Measurements from ENCODE around the gene LACC1.

The LACC1 gene

GRCh38 chr13:43848001-43848649 lies 31.6 kb upstream of the LACC1 start:
- H3K9me2 ChIP-seq (replicated peaks; ENCODE audit: insufficient read depth, low read length): no peaks in the 10 kb centered on the region
- no peak overlapping the region for H3K4me2 ChIP-seq (ENCODE audit: low read depth, low read length, poor library complexity, severe bottlenecking)
- H2AFZ ChIP-seq (ENCODE audit: low read depth, low read length, severe bottlenecking): no peak overlapping the region
- H3K79me2 ChIP-seq (ENCODE audit: insufficient read depth, low read length): no peaks in the 10 kb centered on the region
- TF ChIP-seq CTCF (IDR thresholded peaks at IDR 0.05; ENCODE audit: insufficient read depth, low read length, poor library complexity, severe bottlenecking): no peak
- no peak for TF ChIP-seq EZH2phosphoT487 (conservative IDR thresholded peaks at IDR 0.05; ENCODE audit: low read length)
- H3K9me3 ChIP-seq (ENCODE audit: insufficient read depth, low read length): peaks cover 6% of the 10 kb centered on the region; the same call in 1 of the 2 replicates
- H4K20me1 ChIP-seq (ENCODE audit: low read depth, low read length): no peaks in the 10 kb centered on the region
- H3K27me3 ChIP-seq (ENCODE audit: low read length): no peaks in the 10 kb centered on the region
- H3K4me3 ChIP-seq (ENCODE audit: insufficient read depth, low read length, poor library complexity, severe bottlenecking): no peak overlapping the region
- no peaks in the 10 kb centered on the region for H3F3A ChIP-seq (ENCODE audit: insufficient read depth)
- no peak overlapping the region for H3K27ac ChIP-seq (ENCODE audit: low read depth, low read length)
- H3K9ac ChIP-seq (ENCODE audit: low read length): no peak overlapping the region
- H3K36me3 ChIP-seq (ENCODE audit: low read length): peaks cover 4% of the 10 kb centered on the region; the same call in 1 of the 2 replicates

- H3K4me3 ChIP-seq (ENCODE audit: insufficient read depth, low read length, poor library complexity, severe bottlenecking): no peak overlapping the region
- H3K36me3 ChIP-seq (ENCODE audit: low read length): peaks cover 4% of the 10 kb centered on the region; the same call in 1 of the 2 replicates
- H3K79me2 ChIP-seq (ENCODE audit: insufficient read depth, low read length): no peaks in the 10 kb centered on the region
- H3K27ac ChIP-seq (ENCODE audit: low read depth, low read length): no peak overlapping the region
- no peaks in the 10 kb centered on the region for H4K20me1 ChIP-seq (ENCODE audit: low read depth, low read length)
- H3K9me2 ChIP-seq (replicated peaks; ENCODE audit: insufficient read depth, low read length): no peaks in the 10 kb centered on the region
- no peaks in the 10 kb centered on the region for H3K27me3 ChIP-seq (ENCODE audit: low read length)
- H3K9me3 ChIP-seq (ENCODE audit: insufficient read depth, low read length): peaks cover 6% of the 10 kb centered on the region; the same call in 1 of the 2 replicates
- H2AFZ ChIP-seq (ENCODE audit: low read depth, low read length, severe bottlenecking): no peak overlapping the region
- H3K4me2 ChIP-seq (ENCODE audit: low read depth, low read length, poor library complexity, severe bottlenecking): no peak overlapping the region
- H3F3A ChIP-seq (ENCODE audit: insufficient read depth): no peaks in the 10 kb centered on the region
- no peak for TF ChIP-seq EZH2phosphoT487 (conservative IDR thresholded peaks at IDR 0.05; ENCODE audit: low read length)
- TF ChIP-seq CTCF (IDR thresholded peaks at IDR 0.05; ENCODE audit: insufficient read depth, low read length, poor library complexity, severe bottlenecking): no peak
- no peak overlapping the region for H3K9ac ChIP-seq (ENCODE audit: low read length)
Measured at GRCh38 chr13:43850873-43851272, 28.8 kb upstream of the LACC1 start.

GRCh38 chr13:43852923-43853404 lies 26.7 kb upstream of the LACC1 start:
- Histone ChIP-seq H3K4me3 (ENCODE audit: insufficient read depth, low read length, poor library complexity, severe bottlenecking) (no peak overlapping the region), H3K9ac (ENCODE audit: low read length) (no peak overlapping the region), H3K4me2 (ENCODE audit: low read depth, low read length, poor library complexity, severe bottlenecking) (no peak overlapping the region), H3K9me3 (ENCODE audit: insufficient read depth, low read length) (peaks cover 6% of the 10 kb centered on the region; the same call in 1 of the 2 replicates), H3F3A (ENCODE audit: insufficient read depth) (no peaks in the 10 kb centered on the region), H3K9me2 (replicated peaks; ENCODE audit: insufficient read depth, low read length) (no peaks in the 10 kb centered on the region), H2AFZ (ENCODE audit: low read depth, low read length, severe bottlenecking) (no peak overlapping the region), H3K36me3 (ENCODE audit: low read length) (peaks cover 6% of the 10 kb centered on the region; the same call in 1 of the 2 replicates), H3K27ac (ENCODE audit: low read depth, low read length) (no peak overlapping the region), H3K27me3 (ENCODE audit: low read length) (no peaks in the 10 kb centered on the region), H4K20me1 (ENCODE audit: low read depth, low read length) (no peaks in the 10 kb centered on the region), H3K79me2 (ENCODE audit: insufficient read depth, low read length) (no peaks in the 10 kb centered on the region)
- no peak for TF ChIP-seq EZH2phosphoT487 (conservative IDR thresholded peaks at IDR 0.05; ENCODE audit: low read length)
- no peak for TF ChIP-seq CTCF (IDR thresholded peaks at IDR 0.05; ENCODE audit: insufficient read depth, low read length, poor library complexity, severe bottlenecking)
